GM12878 (cell line): Measurements from ENCODE around the gene GNAZ. TPM values are rescaled to one million over a fixed set of nuclear protein-coding genes. Genes with fewer than 3 reads are reported as not detected.

ENCODE experiments used
- ATAC-seq: fragments of 200-7000 bp; cut with Tn5 transposase; 3 replicates; pipeline ENCODE4 v1.9.1; 2020; ENCODE audit warnings: mild to moderate bottlenecking, moderate library complexity
- BruUV-seq: library from RNA; stranded (reverse); fragments of 400-500 nt; replicated peaks from 2 replicates; lab custom pipeline; 2021; lab: Mats Ljungman, UMichigan
- CTCF ChIA-PET: fragments of 300-600 bp; sonication (Branson Sonifier 250); formaldehyde crosslinking; extraction: SDS; loops from one replicate; lab custom pipeline; 2021; ENCODE audit warnings: inconsistent platforms; lab: Yijun Ruan, JAX
- POLR2A ChIA-PET: fragments of 350-600 bp; formaldehyde crosslinking; extraction: SDS; loops from one replicate; lab custom pipeline; 2021; ENCODE audit warnings: inconsistent platforms; lab: Charles Lee
- RAD21 ChIA-PET: fragments of 300-600 bp; sonication (Branson Sonifier 250); formaldehyde crosslinking; loops from one replicate; lab custom pipeline; 2023; ENCODE audit warnings: antibody characterized with exemption; ENCODE audit not compliant: unreplicated experiment; lab: Charles Lee
- SMC1A ChIA-PET: fragments of 300-600 bp; sonication (Branson Sonifier 250); formaldehyde crosslinking; loops from one replicate; lab custom pipeline; 2023; ENCODE audit not compliant: unreplicated experiment, uncharacterized antibody; lab: Charles Lee
- DNase-seq: peaks from one replicate; pipeline ENCODE4 v3.0.0-alpha.2; 2011; ENCODE audit warnings: low read depth, low spot score
- FAIRE-seq: peaks from 3 replicates; lab custom pipeline; 2011; peaks lifted over from hg19 to GRCh38; lab: Jason Lieb, UNC
- H2AFZ ChIP-seq: 2 replicates; pipeline ENCODE4 v1.6.0; 2011; ENCODE audit warnings: low read depth, low read length, control low read depth; ENCODE audit not compliant: control insufficient read depth
- H3K27ac ChIP-seq: 2 replicates; pipeline ENCODE4 v1.5.1; 2011; ENCODE audit warnings: control low read depth; ENCODE audit not compliant: control insufficient read depth, insufficient read depth
- H3K27me3 ChIP-seq, 2 experiments: replicated peaks in 1 of 2; 2 replicates each; pipeline versions ENCODE4 v1.6.0 to v1.6.1; 2011; ENCODE audit warnings: low read length in 1 of 2; ENCODE audit not compliant: control insufficient read depth in 2 of 2, insufficient read depth in 2 of 2
- H3K36me3 ChIP-seq, 2 experiments: 2 replicates each; pipeline ENCODE4 v1.5.1; 2011; ENCODE audit warnings: low read length in 1 of 2; ENCODE audit not compliant: control insufficient read depth in 2 of 2, insufficient read depth in 2 of 2
- H3K4me1 ChIP-seq: 2 replicates; pipeline ENCODE4 v1.6.1; 2011; ENCODE audit warnings: mild to moderate bottlenecking, low read length, moderate library complexity, mixed read lengths; ENCODE audit not compliant: control insufficient read depth, insufficient read depth
- H3K4me2 ChIP-seq: 2 replicates; pipeline ENCODE4 v1.6.0; 2011; ENCODE audit warnings: control low read depth; ENCODE audit not compliant: control insufficient read depth, insufficient read depth
- H3K4me3 ChIP-seq: fragments of 200-600 bp; sonication (generic); 2 replicates; pipeline ENCODE4 v1.5.1; 2016
- H3K79me2 ChIP-seq: 2 replicates; pipeline ENCODE4 v1.6.0; 2011; ENCODE audit warnings: low read length; ENCODE audit not compliant: control insufficient read depth, insufficient read depth
- H3K9ac ChIP-seq: 2 replicates; pipeline ENCODE4 v1.8.0; 2011; ENCODE audit warnings: low read length, control low read depth, mixed read lengths; ENCODE audit not compliant: control insufficient read depth, insufficient read depth
- H3K9me3 ChIP-seq: replicated peaks from 3 replicates; pipeline ENCODE4 v1.5.1; 2011; ENCODE audit warnings: mild to moderate bottlenecking, low read length; ENCODE audit not compliant: control insufficient read depth, insufficient read depth
- H4K20me1 ChIP-seq: 2 replicates; pipeline ENCODE4 v1.6.0; 2011; ENCODE audit not compliant: control insufficient read depth, insufficient read depth
- NBN ChIP-seq: fragments of 450-650 bp; IDR thresholded peaks from 2 replicates; pipeline ENCODE4 v1.6.1; 2016
- SREBF2 ChIP-seq: IDR thresholded peaks from 2 replicates; pipeline ENCODE4 v1.6.1; 2012; ENCODE audit warnings: mild to moderate bottlenecking, low read length
- STAT1 ChIP-seq: fragments of 450-650 bp; conservative IDR thresholded peaks from 2 replicates; pipeline ENCODE4 v1.6.1; 2014; ENCODE audit warnings: antibody characterized with exemption, mild to moderate bottlenecking
- WGBS: methylation state at CpG from one replicate; pipeline ENCODE4 v1.1.6; 2016; ENCODE audit warnings: low lambda C conversion rate; ENCODE audit not compliant: insufficient replicate concordance, insufficient coverage; ENCODE audit errors: missing lambda C conversion rate; 5-methylcytosine and 5-hydroxymethylcytosine counted together
- in situ Hi-C: fragments of 300-500 bp; cut with MboI; formaldehyde crosslinking; loops from 9 replicates; pipeline ENCODE4 v1.14.3; 2018; ENCODE audit warnings: mixed read lengths
- intact Hi-C: fragments of 100-400 bp; cut with micrococcal nuclease; formaldehyde crosslinking; loops from one replicate; pipeline ENCODE4 v1.14.2; 2022; ENCODE audit not compliant: unreplicated experiment
- polyA plus RNA-seq, 11 experiments: library from polyadenylated mRNA; depleted of rRNA in 4 of 11; unstranded in 6 of 11; stranded (reverse) in 5 of 11; fragments of >200 nt; fragmentation: Nextera tagmentation in 4 of 11; fragmentation: Illumina TruSeq in 1 of 11; extraction: Ambion mirVana in 4 of 11; extraction: Trizol in 1 of 11; gene quantifications; 1 replicate in 1 of 11; 2 replicates in 10 of 11; pipeline versions ENCODE4 v1.2.1 to v1.2.3, GENCODE V29; 2011 to 2016; ENCODE audit warnings: inconsistent platforms in 2 of 11, missing spikeins in 2 of 11, low read depth in 1 of 11
- total RNA-seq, 4 experiments: library from RNA; depleted of rRNA in 3 of 4; stranded (reverse); fragments of >200 nt in 3 of 4; fragmentation: Illumina TruSeq in 1 of 4; extraction: Trizol in 1 of 4; gene quantifications; 2 replicates each; pipeline versions ENCODE4 v1.2.1 to v1.2.3, GENCODE V29; 2013 to 2021
- TF ChIP-seq, protein P1 (sequence below): fragments of 450-650 bp; IDR thresholded peaks from 2 replicates; pipeline ENCODE4 v1.6.1; 2016; ENCODE audit warnings: mild to moderate bottlenecking
- TF ChIP-seq, protein P2 (sequence below): fragments of 450-650 bp; IDR thresholded peaks from 2 replicates; pipeline ENCODE4 v1.6.1; 2018; ENCODE audit warnings: borderline replicate concordance, mild to moderate bottlenecking; ENCODE audit not compliant: partially characterized antibody

The GNAZ gene
- total and polyA plus RNA-seq, 10 of the 15 experiments (the other 5 are each of a cell fraction or from before 2014, with no cell fraction given): 0.09 to 1.0 (median 0.44) TPM; not detected in 1

DNA sequence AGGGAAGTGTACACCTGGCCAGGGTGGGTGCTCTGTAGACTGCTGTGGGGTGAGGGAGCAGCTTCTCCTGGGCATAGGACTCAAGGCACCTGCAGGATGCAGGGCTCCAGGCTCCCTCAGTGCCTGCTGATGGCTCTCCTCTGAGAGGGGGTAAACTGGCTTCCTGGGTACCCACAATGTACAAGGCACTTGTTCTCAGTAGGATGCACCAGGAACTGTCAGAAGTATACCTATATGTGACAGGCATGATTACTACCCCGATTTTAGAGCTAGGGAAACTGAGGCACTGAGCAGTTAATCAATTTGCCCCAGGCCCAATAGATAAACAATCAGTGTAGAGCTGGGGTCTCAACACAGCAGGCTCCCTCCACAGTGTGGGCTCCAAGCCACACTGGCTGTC is 31.4 kb upstream of the GNAZ start:
- POLR2A ChIA-PET: no interaction called here
- CTCF ChIA-PET: no interaction called here
- Histone ChIP-seq H3K9me3 (no peaks in the 10 kb centered on the region; the same call in 2 of the 3 replicates), H2AFZ (no peak overlapping the region), H4K20me1 (no peaks in the 10 kb centered on the region), H3K27ac (no peak overlapping the region), H3K4me1 (peaks cover 13% of the 10 kb centered on the region), H3K4me2 (no peak overlapping the region), H3K4me3 (no peak overlapping the region), H3K36me3 (no peaks in the 10 kb centered on the region), H3K79me2 (no peaks in the 10 kb centered on the region), H3K9ac (no peak overlapping the region), H3K27me3 (no peaks in the 10 kb centered on the region)
- intact Hi-C loops (no loop called here), in situ Hi-C loops (no loop called here)
- 31% methylated on average over 1 of the region's 1 CpG for WGBS
- FAIRE-seq: no peak
- no TSS peak for BruUV-seq
- ATAC-seq: no peak
- no peak for DNase-seq
- RAD21 ChIA-PET: no interaction called here
- SMC1A ChIA-PET: no interaction called here
- TF ChIP-seq, protein P1, sequence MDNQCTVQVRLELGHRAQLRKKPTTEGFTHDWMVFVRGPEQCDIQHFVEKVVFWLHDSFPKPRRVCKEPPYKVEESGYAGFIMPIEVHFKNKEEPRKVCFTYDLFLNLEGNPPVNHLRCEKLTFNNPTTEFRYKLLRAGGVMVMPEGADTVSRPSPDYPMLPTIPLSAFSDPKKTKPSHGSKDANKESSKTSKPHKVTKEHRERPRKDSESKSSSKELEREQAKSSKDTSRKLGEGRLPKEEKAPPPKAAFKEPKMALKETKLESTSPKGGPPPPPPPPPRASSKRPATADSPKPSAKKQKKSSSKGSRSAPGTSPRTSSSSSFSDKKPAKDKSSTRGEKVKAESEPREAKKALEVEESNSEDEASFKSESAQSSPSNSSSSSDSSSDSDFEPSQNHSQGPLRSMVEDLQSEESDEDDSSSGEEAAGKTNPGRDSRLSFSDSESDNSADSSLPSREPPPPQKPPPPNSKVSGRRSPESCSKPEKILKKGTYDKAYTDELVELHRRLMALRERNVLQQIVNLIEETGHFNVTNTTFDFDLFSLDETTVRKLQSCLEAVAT: no peak
- TF ChIP-seq NBN (no peak), STAT1 (no peak), SREBF2 (no peak)
- TF ChIP-seq, protein P2, sequence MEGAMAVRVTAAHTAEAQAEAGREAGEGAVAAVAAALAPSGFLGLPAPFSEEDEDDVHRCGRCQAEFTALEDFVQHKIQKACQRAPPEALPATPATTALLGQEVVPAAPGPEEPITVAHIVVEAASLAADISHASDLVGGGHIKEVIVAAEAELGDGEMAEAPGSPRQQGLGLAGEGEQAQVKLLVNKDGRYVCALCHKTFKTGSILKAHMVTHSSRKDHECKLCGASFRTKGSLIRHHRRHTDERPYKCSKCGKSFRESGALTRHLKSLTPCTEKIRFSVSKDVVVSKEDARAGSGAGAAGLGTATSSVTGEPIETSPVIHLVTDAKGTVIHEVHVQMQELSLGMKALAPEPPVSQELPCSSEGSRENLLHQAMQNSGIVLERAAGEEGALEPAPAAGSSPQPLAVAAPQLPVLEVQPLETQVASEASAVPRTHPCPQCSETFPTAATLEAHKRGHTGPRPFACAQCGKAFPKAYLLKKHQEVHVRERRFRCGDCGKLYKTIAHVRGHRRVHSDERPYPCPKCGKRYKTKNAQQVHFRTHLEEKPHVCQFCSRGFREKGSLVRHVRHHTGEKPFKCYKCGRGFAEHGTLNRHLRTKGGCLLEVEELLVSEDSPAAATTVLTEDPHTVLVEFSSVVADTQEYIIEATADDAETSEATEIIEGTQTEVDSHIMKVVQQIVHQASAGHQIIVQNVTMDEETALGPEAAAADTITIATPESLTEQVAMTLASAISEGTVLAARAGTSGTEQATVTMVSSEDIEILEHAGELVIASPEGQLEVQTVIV: no peak
